ENCODE results near the gene COA8. TPM values are rescaled to one million over a fixed set of nuclear protein-coding genes. Genes with fewer than 3 reads are reported as not detected.

COA8 gene
- total and polyA plus RNA-seq, 2 of the 8 experiments (the other 6 are each of a cell fraction or from before 2014, with no cell fraction given), result 7.1 to 35.5 TPM

DNA sequence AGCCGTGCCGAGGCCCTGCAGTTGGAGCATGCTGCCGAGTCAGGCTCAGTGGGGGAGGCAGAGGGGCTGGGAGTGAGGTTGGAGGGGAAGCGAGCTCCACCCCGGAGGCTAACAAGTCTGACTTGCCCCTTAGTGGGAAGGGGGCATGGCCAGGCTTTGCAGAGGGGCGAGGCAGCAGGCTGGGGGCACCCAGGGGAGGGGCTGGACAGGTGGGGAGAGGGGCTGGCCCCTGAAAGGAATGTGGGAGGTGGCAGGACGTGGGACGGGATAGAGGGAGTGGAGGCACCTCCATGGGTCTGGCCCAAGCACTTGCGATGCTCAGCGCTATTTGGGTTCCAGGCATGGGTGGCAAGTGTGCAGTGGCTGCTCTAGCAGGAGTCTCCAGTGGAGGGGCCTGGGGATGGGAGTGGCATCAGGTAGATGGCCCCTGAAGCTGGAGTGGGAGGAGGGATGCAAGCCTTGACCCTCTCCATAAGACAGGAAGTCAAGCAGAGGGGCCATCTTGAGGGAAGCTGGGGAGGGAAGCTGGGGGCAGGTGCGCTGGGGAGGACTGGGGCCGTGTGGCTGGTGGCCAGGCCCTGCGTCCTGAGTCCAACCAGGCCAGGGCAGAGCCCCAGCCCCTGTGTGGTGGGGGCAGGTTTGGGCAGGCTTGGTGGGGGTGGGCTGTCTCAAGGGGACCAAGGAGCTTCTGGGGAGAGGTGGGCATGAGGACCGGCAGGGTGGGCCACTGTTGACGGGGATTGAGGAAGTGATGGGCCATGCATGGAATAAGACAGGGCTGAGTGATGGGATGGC lies 31.1 kb upstream of the COA8 start:
- POLR2A ChIA-PET (ENCODE audit: partially characterized antibody), result interaction anchor here (1.1 to 29.8 kb wide), 5 partner anchors 9 to 31 kb away, joined by 3 to 844 read pairs (median 6); partner anchors contain the start of genes BAG5, CKB and COA8
- WGBS, 2 experiments (ENCODE audit: extremely low coverage in 1 of 2, insufficient coverage in 1 of 2, insufficient read length in 1 of 2, insufficient replicate concordance in 2 of 2, low coverage in 1 of 2, low lambda C conversion rate in 2 of 2, missing lambda C conversion rate in 1 of 2), result 97% methylated on average over 11 of the region's 15 CpGs; no CpG with 5 or more reads in 1 of the 2 experiments
- H2BK15ac ChIP-seq (ENCODE audit: low read length), result no peak overlapping the region
- TF ChIP-seq, protein P1, sequence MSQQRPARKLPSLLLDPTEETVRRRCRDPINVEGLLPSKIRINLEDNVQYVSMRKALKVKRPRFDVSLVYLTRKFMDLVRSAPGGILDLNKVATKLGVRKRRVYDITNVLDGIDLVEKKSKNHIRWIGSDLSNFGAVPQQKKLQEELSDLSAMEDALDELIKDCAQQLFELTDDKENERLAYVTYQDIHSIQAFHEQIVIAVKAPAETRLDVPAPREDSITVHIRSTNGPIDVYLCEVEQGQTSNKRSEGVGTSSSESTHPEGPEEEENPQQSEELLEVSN (IDR thresholded peaks at IDR 0.05), result no peak
- TF ChIP-seq GTF2F1 (IDR thresholded peaks at IDR 0.05; ENCODE audit: borderline replicate concordance, low read depth, low read length) (no peak), HDAC6 (IDR thresholded peaks at IDR 0.05; ENCODE audit: low read depth, low read length) (no peak), BRCA1 (IDR thresholded peaks at IDR 0.05; ENCODE audit: low read depth, low read length) (no peak), SP2 (IDR thresholded peaks at IDR 0.05; ENCODE audit: low read length) (no peak), JUND (IDR thresholded peaks at IDR 0.05; ENCODE audit: low read length) (no peak), POLR2AphosphoS5 (IDR thresholded peaks at IDR 0.05; ENCODE audit: low read depth, low read length) (no peak), SIRT6 (IDR thresholded peaks at IDR 0.05; ENCODE audit: low read length) (no peak), TAF7 (optimal IDR thresholded peaks at IDR 0.05; ENCODE audit: borderline replicate concordance, low read depth, low read length) (no peak), TAF1 (IDR thresholded peaks at IDR 0.05; ENCODE audit: low read depth, low read length) (no peak), RAD21 (IDR thresholded peaks at IDR 0.05 in 1 of 2, conservative IDR thresholded peaks at IDR 0.05 in 1 of 2; ENCODE audit: low read depth in 2 of 2, low read length in 2 of 2) (no peak), POU5F1 (IDR thresholded peaks at IDR 0.05; ENCODE audit: low read depth, low read length) (no peak)

More for the DNA sequence above, 31.1 kb upstream of the COA8 start:
- Histone ChIP-seq H3K4me3 (ENCODE audit: extremely low read depth in 1 of 4, insufficient read depth in 2 of 4, low read depth in 3 of 4, low read length in 4 of 4) (no peak overlapping the region), H4K5ac (ENCODE audit: insufficient read length, low read depth, low read length) (no peak overlapping the region), H4K20me1 (replicated peaks in 1 of 2; ENCODE audit: control insufficient read depth in 1 of 2, insufficient read depth in 2 of 2, low read length in 2 of 2) (peaks cover 13 to 42% of the 10 kb centered on the region in 2 experiments), H2AK5ac (ENCODE audit: low read depth, low read length) (no peak overlapping the region), H3K27ac (ENCODE audit: low read depth, low read length) (no peak overlapping the region), H2BK5ac (ENCODE audit: low read depth, low read length) (no peak overlapping the region), H2BK12ac (ENCODE audit: low read depth, low read length) (no peak overlapping the region), H3K4me1 (replicated peaks in 1 of 4; ENCODE audit: control insufficient read depth in 3 of 4, insufficient read depth in 4 of 4, low read length in 3 of 4) (peaks cover 0 to 12% (median 10%) of the 10 kb centered on the region in 4 experiments; a peak in 6 of 7 replicates), H3K27me3 (replicated peaks in 1 of 4; ENCODE audit: control insufficient read depth in 3 of 4, extremely low read depth in 1 of 4, insufficient read depth in 3 of 4, low read length in 3 of 4) (no peaks in the 10 kb centered on the region; a peak in 1 of 7 replicates), H3K14ac (ENCODE audit: insufficient read length) (no peak overlapping the region), H2AFZ (ENCODE audit: low read length) (no peak overlapping the region), H3K9ac (replicated peaks in 1 of 4; ENCODE audit: extremely low read depth in 1 of 4, low read depth in 3 of 4, low read length in 3 of 4) (no peak overlapping the region), H3K23me2 (ENCODE audit: low read depth, low read length) (peaks cover 8% of the 10 kb centered on the region; the same call in 1 of the 2 replicates), H3K79me1 (ENCODE audit: low read depth, low read length) (peaks cover 24% of the 10 kb centered on the region), H3K18ac (ENCODE audit: extremely low read depth, low read length) (no peak overlapping the region), H2BK20ac (ENCODE audit: low read length) (no peak overlapping the region), H2BK120ac (replicated peaks; ENCODE audit: low read depth, low read length) (no peak overlapping the region), H3K4ac (replicated peaks; ENCODE audit: insufficient read length, low read depth, low read length) (no peak overlapping the region), H3K79me2 (ENCODE audit: control insufficient read depth in 1 of 2, insufficient read depth in 2 of 2, low read length in 2 of 2) (peaks cover 5 to 20% of the 10 kb centered on the region in 2 experiments; a peak in 3 of 4 replicates), H4K8ac (ENCODE audit: extremely low read depth, insufficient read depth, low read length) (no peak overlapping the region), H3K36me3 (ENCODE audit: control insufficient read depth in 2 of 4, insufficient read depth in 4 of 4, low read length in 3 of 4) (peaks cover 0 to 17% (median 1%) of the 10 kb centered on the region in 4 experiments; a peak in 3 of 8 replicates), H3K56ac (replicated peaks; ENCODE audit: insufficient read length, low read depth, low read length) (no peak overlapping the region), H3K23ac (ENCODE audit: insufficient read length) (no peak overlapping the region), H3K4me2 (ENCODE audit: insufficient read depth in 1 of 2, low read depth in 2 of 2, low read length in 2 of 2) (no peak overlapping the region), H4K91ac (replicated peaks; ENCODE audit: insufficient read length, low read length) (no peak overlapping the region), H3K9me3 (ENCODE audit: insufficient read depth in 2 of 2, low read depth in 1 of 2, low read length in 1 of 2) (no peaks in the 10 kb centered on the region)
- CTCF ChIA-PET (ENCODE audit: partially characterized antibody), result interaction anchor here (1.1 to 28.8 kb wide), 3 partner anchors 15 to 427 kb away, joined by 3 to 921 read pairs (median 230); partner anchors contain the start of gene CKB
- FAIRE-seq (no peak), DNase-seq (ENCODE audit: low read depth in 1 of 2, low spot score in 2 of 2) (no peak)

All from H1 (cell line).